ENCODE results near the gene DNAL1.

DNA sequence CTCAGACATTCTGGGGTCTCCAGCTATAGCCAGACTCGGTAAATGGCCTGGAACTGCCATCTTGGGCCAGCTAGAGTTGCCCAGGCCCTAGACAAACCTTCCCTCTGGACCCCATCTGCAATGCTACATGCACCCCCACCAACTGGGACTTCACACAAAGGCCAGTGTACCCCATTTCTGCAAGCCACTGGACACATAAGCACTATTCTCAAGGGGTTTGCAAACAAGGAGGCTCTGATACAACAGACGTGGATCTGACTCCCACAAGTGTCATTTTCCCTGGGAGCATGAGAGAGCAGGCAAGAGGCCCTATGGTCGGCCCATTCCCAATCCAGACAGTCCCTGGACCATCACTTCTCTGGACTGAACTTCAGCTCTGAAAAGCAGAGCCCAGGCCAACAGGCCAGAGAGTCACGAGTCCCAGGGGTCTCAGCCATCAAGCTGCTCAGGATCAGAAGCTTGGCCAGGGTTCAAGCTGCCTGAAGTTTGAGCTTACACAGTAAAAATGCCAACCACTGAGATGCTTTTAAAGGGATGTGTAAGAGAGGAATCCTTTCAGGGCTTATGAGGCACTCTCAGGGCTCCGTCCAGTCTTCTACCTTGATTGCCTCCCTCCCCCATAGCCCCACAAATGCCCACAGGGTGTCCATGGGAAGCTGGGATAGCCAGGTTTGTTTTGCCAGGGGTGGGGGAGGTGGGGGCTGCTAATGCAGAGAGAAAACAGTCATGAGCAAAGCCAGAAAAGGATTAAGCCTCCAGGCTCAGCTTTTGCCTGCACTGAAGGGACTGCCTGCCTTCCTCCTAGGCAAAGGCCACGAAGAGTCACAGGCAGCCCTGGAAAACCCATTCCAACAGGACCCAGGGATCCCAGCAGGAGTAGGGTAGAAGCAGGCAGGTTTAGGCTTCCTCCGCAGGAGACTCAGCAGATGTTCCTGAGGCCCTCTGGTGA is 101.1 kb downstream of the DNAL1 start:
- TF ChIP-seq PAX5 (IDR thresholded peaks at IDR 0.05; ENCODE audit: insufficient read depth, low read length, severe bottlenecking): no peak
- TF ChIP-seq POLR2A (IDR thresholded peaks at IDR 0.05; ENCODE audit: low read depth, low read length): no peak

Data from GM12891 (cell line).